GM23338 (cell line): ENCODE measurements around the gene KCNJ10. TPM values are rescaled to one million over a fixed set of nuclear protein-coding genes. Genes with fewer than 3 reads are reported as not detected.

ENCODE experiments used
- ATAC-seq: fragments of 200-7000 bp; cut with Tn5 transposase; 3 replicates; pipeline ENCODE4 v1.9.1; 2020
- DNase-seq: peaks from one replicate; pipeline ENCODE4 v3.0.0-alpha.2; 2015; ENCODE audit warnings: low spot score
- H2AFZ ChIP-seq: fragments of 200-600 bp; sonication (generic); 2 replicates; pipeline ENCODE4 v1.8.0; 2016; ENCODE audit warnings: antibody characterized with exemption, mild to moderate bottlenecking, moderate library complexity
- H3F3A ChIP-seq: fragments of 200-600 bp; sonication (generic); replicated peaks from 2 replicates; pipeline ENCODE4 v1.8.0; 2017; ENCODE audit warnings: antibody characterized with exemption, mixed run types, low read depth
- H3K27ac ChIP-seq: fragments of 200-600 bp; sonication (generic); 2 replicates; pipeline ENCODE4 v1.6.1; 2016; ENCODE audit warnings: low read depth
- H3K27me3 ChIP-seq: fragments of 200-600 bp; sonication (generic); 2 replicates; pipeline ENCODE4 v1.8.0; 2016; ENCODE audit warnings: mild to moderate bottlenecking, mixed run types, moderate library complexity; ENCODE audit not compliant: insufficient read depth
- H3K36me3 ChIP-seq: fragments of 200-600 bp; sonication (generic); 2 replicates; pipeline ENCODE4 v1.8.0; 2016; ENCODE audit warnings: mild to moderate bottlenecking; ENCODE audit not compliant: insufficient read depth
- H3K4me1 ChIP-seq: fragments of 200-600 bp; sonication (generic); 2 replicates; pipeline ENCODE4 v1.8.0; 2016; ENCODE audit warnings: mild to moderate bottlenecking, moderate library complexity; ENCODE audit not compliant: insufficient read depth
- H3K4me2 ChIP-seq: fragments of 200-600 bp; sonication (generic); 2 replicates; pipeline ENCODE4 v1.7.1; 2017; ENCODE audit warnings: mixed run types
- H3K4me3 ChIP-seq: fragments of 200-600 bp; sonication (generic); 2 replicates; pipeline ENCODE4 v1.6.1; 2016; ENCODE audit warnings: mixed run types
- H3K79me2 ChIP-seq: fragments of 200-600 bp; sonication (generic); replicated peaks from 2 replicates; pipeline ENCODE4 v1.8.0; 2017; ENCODE audit warnings: mild to moderate bottlenecking; ENCODE audit not compliant: insufficient read depth
- H3K9me2 ChIP-seq: fragments of 200-600 bp; sonication (generic); 2 replicates; pipeline ENCODE4 v1.8.0; 2017; ENCODE audit not compliant: insufficient read depth
- H4K20me1 ChIP-seq: fragments of 200-600 bp; sonication (generic); replicated peaks from 2 replicates; pipeline ENCODE4 v1.8.0; 2017; ENCODE audit warnings: mild to moderate bottlenecking; ENCODE audit not compliant: insufficient read depth
- H3K27ac Mint-ChIP-seq: 2 replicates; pipeline ENCODE4 v1.8.0; 2020; ENCODE audit warnings: inconsistent platforms, mild to moderate bottlenecking, moderate library complexity, mixed read lengths
- H3K27me3 Mint-ChIP-seq: 3 replicates; pipeline ENCODE4 v1.8.0; 2022; ENCODE audit warnings: low read depth, mild to moderate bottlenecking, moderate library complexity, mixed read lengths, inconsistent platforms; ENCODE audit not compliant: insufficient read depth, poor library complexity
- H3K36me3 Mint-ChIP-seq: 3 replicates; pipeline ENCODE4 v1.8.0; 2021; ENCODE audit warnings: low read depth, mild to moderate bottlenecking, inconsistent platforms, moderate library complexity, mixed read lengths
- H3K4me1 Mint-ChIP-seq: 3 replicates; pipeline ENCODE4 v1.8.0; 2020; ENCODE audit warnings: mild to moderate bottlenecking, inconsistent platforms, mixed read lengths
- H3K4me3 Mint-ChIP-seq: 3 replicates; pipeline ENCODE4 v1.8.0; 2021; ENCODE audit warnings: moderate library complexity, mild to moderate bottlenecking, inconsistent platforms, mixed read lengths
- H3K9me3 Mint-ChIP-seq: 3 replicates; pipeline ENCODE4 v1.8.0; 2020; ENCODE audit warnings: moderate library complexity, mild to moderate bottlenecking, inconsistent platforms, mixed read lengths
- CREB1 ChIP-seq: fragments of 250-450 bp; sonication (Bioruptor Pico); IDR thresholded peaks from 2 replicates; pipeline ENCODE4 v1.5.0; 2020; ENCODE audit warnings: low read depth, mild to moderate bottlenecking, moderate library complexity
- EZH2 ChIP-seq: fragments of 200-600 bp; sonication (generic); IDR thresholded peaks from one replicate; pipeline ENCODE4 v1.8.0; 2017; ENCODE audit warnings: antibody characterized with exemption, mild to moderate bottlenecking, low read depth; ENCODE audit not compliant: unreplicated experiment
- JUNB ChIP-seq: IDR thresholded peaks from one replicate; pipeline ENCODE4 v1.6.1; 2016; ENCODE audit warnings: antibody characterized with exemption; ENCODE audit not compliant: unreplicated experiment
- NANOG ChIP-seq: IDR thresholded peaks from 2 replicates; pipeline ENCODE4 v1.6.1; 2016; ENCODE audit warnings: antibody characterized with exemption, borderline replicate concordance
- ZNF114 ChIP-seq: fragments of 250-450 bp; sonication (Bioruptor Pico); IDR thresholded peaks from 2 replicates; pipeline ENCODE4 v1.5.0; 2020; ENCODE audit warnings: mild to moderate bottlenecking, moderate library complexity
- ZNF331 ChIP-seq: fragments of 250-450 bp; sonication (Bioruptor Pico); IDR thresholded peaks from 2 replicates; pipeline ENCODE4 v1.5.0; 2020; ENCODE audit warnings: low read depth, mild to moderate bottlenecking, moderate library complexity
- ZNF462 ChIP-seq: fragments of 250-450 bp; sonication (Bioruptor Pico); IDR thresholded peaks from 2 replicates; pipeline ENCODE4 v1.5.0; 2020; ENCODE audit warnings: mild to moderate bottlenecking, moderate library complexity
- polyA plus RNA-seq: library from polyadenylated mRNA; unstranded; fragments of >200 nt; fragmentation: Nextera tagmentation; extraction: Ambion mirVana; gene quantifications from 2 replicates; pipeline ENCODE4 v1.2.1, GENCODE V29; 2016
- total RNA-seq: library from RNA; depleted of rRNA; stranded (reverse); fragments of >200 nt; shearing (Covaris generic); gene quantifications from 2 replicates; pipeline ENCODE4 v1.2.3, GENCODE V29; 2014
- TF ChIP-seq, protein P1 (sequence below): IDR thresholded peaks from 2 replicates; pipeline ENCODE4 v1.6.1; 2016; ENCODE audit warnings: antibody characterized with exemption
- TF ChIP-seq, protein P2 (sequence below): IDR thresholded peaks from one replicate; pipeline ENCODE4 v1.6.1; 2018; ENCODE audit warnings: antibody characterized with exemption; ENCODE audit not compliant: unreplicated experiment
- TF ChIP-seq, protein P3 (sequence below), 2 experiments: fragments of 200-600 bp in 1 of 2; sonication (generic) in 1 of 2; conservative IDR thresholded peaks; 2 replicates each; pipeline versions ENCODE4 v1.5.1 to v1.6.1; 2016 to 2017; ENCODE audit warnings: antibody characterized with exemption in 2 of 2, low read depth in 2 of 2, mild to moderate bottlenecking in 2 of 2, moderate library complexity in 1 of 2

The KCNJ10 gene
- total and polyA plus RNA-seq, 2 experiments from 2014 or later = 1.4 to 2.8 TPM

GRCh38 chr1:159973350-159973940, 96.5 kb downstream of the KCNJ10 start:
- Mint-ChIP-seq H3K36me3 (no peaks in the 10 kb centered on the region), H3K27ac (no peak overlapping the region), H3K4me3 (no peak overlapping the region)

More at GRCh38 chr1:159973350-159973940, 96.5 kb downstream of the KCNJ10 start:
- Mint-ChIP-seq H3K4me1 (no peaks in the 10 kb centered on the region), H3K27me3 (peaks cover 6% of the 10 kb centered on the region), H3K9me3 (no peaks in the 10 kb centered on the region)
- DNase-seq (no peak), ATAC-seq (no peak)
- H4K20me1 ChIP-seq = no peaks in the 10 kb centered on the region
- no peaks in the 10 kb centered on the region for H3K4me1 ChIP-seq
- H3K4me3 ChIP-seq = no peak overlapping the region
- H2AFZ ChIP-seq = no peak overlapping the region
- H3K9me2 ChIP-seq = 0 out of 2 replicates have a peak, but pooled peaks cover 4% of the 10 kb centered on the region
- peaks cover 3% of the 10 kb centered on the region; the same call in 1 of the 2 replicates for H3K27me3 ChIP-seq
- H3K79me2 ChIP-seq = no peaks in the 10 kb centered on the region
- no peaks in the 10 kb centered on the region for H3F3A ChIP-seq
- no peak overlapping the region for H3K4me2 ChIP-seq
- TF ChIP-seq JUNB (no peak), ZNF331 (CRISPR knock-in tag) (no peak), ZNF114 (CRISPR knock-in tag) (no peak), EZH2 (no peak), NANOG (no peak), ZNF462 (CRISPR knock-in tag) (no peak), CREB1 (no peak)
- TF ChIP-seq, protein P1, sequence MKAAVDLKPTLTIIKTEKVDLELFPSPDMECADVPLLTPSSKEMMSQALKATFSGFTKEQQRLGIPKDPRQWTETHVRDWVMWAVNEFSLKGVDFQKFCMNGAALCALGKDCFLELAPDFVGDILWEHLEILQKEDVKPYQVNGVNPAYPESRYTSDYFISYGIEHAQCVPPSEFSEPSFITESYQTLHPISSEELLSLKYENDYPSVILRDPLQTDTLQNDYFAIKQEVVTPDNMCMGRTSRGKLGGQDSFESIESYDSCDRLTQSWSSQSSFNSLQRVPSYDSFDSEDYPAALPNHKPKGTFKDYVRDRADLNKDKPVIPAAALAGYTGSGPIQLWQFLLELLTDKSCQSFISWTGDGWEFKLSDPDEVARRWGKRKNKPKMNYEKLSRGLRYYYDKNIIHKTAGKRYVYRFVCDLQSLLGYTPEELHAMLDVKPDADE = no peak
- TF ChIP-seq, protein P2, sequence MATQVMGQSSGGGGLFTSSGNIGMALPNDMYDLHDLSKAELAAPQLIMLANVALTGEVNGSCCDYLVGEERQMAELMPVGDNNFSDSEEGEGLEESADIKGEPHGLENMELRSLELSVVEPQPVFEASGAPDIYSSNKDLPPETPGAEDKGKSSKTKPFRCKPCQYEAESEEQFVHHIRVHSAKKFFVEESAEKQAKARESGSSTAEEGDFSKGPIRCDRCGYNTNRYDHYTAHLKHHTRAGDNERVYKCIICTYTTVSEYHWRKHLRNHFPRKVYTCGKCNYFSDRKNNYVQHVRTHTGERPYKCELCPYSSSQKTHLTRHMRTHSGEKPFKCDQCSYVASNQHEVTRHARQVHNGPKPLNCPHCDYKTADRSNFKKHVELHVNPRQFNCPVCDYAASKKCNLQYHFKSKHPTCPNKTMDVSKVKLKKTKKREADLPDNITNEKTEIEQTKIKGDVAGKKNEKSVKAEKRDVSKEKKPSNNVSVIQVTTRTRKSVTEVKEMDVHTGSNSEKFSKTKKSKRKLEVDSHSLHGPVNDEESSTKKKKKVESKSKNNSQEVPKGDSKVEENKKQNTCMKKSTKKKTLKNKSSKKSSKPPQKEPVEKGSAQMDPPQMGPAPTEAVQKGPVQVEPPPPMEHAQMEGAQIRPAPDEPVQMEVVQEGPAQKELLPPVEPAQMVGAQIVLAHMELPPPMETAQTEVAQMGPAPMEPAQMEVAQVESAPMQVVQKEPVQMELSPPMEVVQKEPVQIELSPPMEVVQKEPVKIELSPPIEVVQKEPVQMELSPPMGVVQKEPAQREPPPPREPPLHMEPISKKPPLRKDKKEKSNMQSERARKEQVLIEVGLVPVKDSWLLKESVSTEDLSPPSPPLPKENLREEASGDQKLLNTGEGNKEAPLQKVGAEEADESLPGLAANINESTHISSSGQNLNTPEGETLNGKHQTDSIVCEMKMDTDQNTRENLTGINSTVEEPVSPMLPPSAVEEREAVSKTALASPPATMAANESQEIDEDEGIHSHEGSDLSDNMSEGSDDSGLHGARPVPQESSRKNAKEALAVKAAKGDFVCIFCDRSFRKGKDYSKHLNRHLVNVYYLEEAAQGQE = no peak
- TF ChIP-seq, protein P3, sequence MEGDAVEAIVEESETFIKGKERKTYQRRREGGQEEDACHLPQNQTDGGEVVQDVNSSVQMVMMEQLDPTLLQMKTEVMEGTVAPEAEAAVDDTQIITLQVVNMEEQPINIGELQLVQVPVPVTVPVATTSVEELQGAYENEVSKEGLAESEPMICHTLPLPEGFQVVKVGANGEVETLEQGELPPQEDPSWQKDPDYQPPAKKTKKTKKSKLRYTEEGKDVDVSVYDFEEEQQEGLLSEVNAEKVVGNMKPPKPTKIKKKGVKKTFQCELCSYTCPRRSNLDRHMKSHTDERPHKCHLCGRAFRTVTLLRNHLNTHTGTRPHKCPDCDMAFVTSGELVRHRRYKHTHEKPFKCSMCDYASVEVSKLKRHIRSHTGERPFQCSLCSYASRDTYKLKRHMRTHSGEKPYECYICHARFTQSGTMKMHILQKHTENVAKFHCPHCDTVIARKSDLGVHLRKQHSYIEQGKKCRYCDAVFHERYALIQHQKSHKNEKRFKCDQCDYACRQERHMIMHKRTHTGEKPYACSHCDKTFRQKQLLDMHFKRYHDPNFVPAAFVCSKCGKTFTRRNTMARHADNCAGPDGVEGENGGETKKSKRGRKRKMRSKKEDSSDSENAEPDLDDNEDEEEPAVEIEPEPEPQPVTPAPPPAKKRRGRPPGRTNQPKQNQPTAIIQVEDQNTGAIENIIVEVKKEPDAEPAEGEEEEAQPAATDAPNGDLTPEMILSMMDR (conservative IDR thresholded peaks at IDR 0.05; ENCODE audit: low read depth in 2 of 2) = no peak
- no peaks in the 10 kb centered on the region for H3K36me3 ChIP-seq
- no peak overlapping the region for H3K27ac ChIP-seq
